HG03378 (cell line): ENCODE data around the gene SLC6A19.

Experiments used
- ATAC-seq: cut with Tn5 transposase; IDR thresholded peaks from one replicate; pipeline ENCODE4 v1.9.1; 2021; ENCODE audit warnings: mild to moderate bottlenecking, moderate library complexity; ENCODE audit not compliant: unreplicated experiment

The SLC6A19 gene

GRCh38 chr5:1179383-1179715 is 22.0 kb upstream of the SLC6A19 start:
- ATAC-seq: no peak

GRCh38 chr5:1180096-1180495 is 21.3 kb upstream of the SLC6A19 start:
- ATAC-seq: no peak

- no peak for ATAC-seq
Observed at GRCh38 chr5:1180841-1181271, 20.5 kb upstream of the SLC6A19 start.

GRCh38 chr5:1181451-1182359 is 19.7 kb upstream of the SLC6A19 start:
- no peak for ATAC-seq

GRCh38 chr5:1182360-1182632 is 19.1 kb upstream of the SLC6A19 start:
- no peak for ATAC-seq

- no peak for ATAC-seq
Observed at GRCh38 chr5:1182633-1183423, 18.6 kb upstream of the SLC6A19 start.

GRCh38 chr5:1183424-1184162 is 17.8 kb upstream of the SLC6A19 start:
- ATAC-seq: no peak

- no peak for ATAC-seq
Observed at GRCh38 chr5:1184163-1184470, 17.3 kb upstream of the SLC6A19 start.

GRCh38 chr5:1184481-1184880 is 16.9 kb upstream of the SLC6A19 start:
- no peak for ATAC-seq

- ATAC-seq: no peak
Observed at GRCh38 chr5:1185038-1185627, 16.3 kb upstream of the SLC6A19 start.

- ATAC-seq: no peak
Observed at GRCh38 chr5:1185629-1186350, 15.6 kb upstream of the SLC6A19 start.

- ATAC-seq: no peak
Observed at GRCh38 chr5:1186351-1187233, 14.8 kb upstream of the SLC6A19 start.

GRCh38 chr5:1187234-1187949 is 14.0 kb upstream of the SLC6A19 start:
- no peak for ATAC-seq

- no peak for ATAC-seq
Observed at GRCh38 chr5:1187950-1188334, 13.5 kb upstream of the SLC6A19 start.

- no peak for ATAC-seq
Observed at GRCh38 chr5:1188464-1188863, 12.9 kb upstream of the SLC6A19 start.

GRCh38 chr5:1189269-1189668 is 12.1 kb upstream of the SLC6A19 start:
- ATAC-seq: no peak

GRCh38 chr5:1190278-1190677 is 11.1 kb upstream of the SLC6A19 start:
- no peak for ATAC-seq

- no peak for ATAC-seq
Observed at GRCh38 chr5:1190837-1191239, 10.6 kb upstream of the SLC6A19 start.

GRCh38 chr5:1192971-1193590 is 8.3 kb upstream of the SLC6A19 start:
- ATAC-seq: no peak
